HEK293 (cell line): Measurements from ENCODE around the gene MYO1B.

Experiments used
- BCL11B ChIP-seq: fragments of 450-650 bp; formaldehyde crosslinking; IDR thresholded peaks from 2 replicates; pipeline ENCODE4 v1.5.1; 2016; ENCODE audit warnings: low read depth, missing biosample characterization, missing genetic modification characterization
- BCL6B ChIP-seq: fragments of 450-650 bp; formaldehyde crosslinking; IDR thresholded peaks from 2 replicates; pipeline ENCODE4 v1.5.1; 2017; ENCODE audit warnings: missing biosample characterization, missing genetic modification characterization
- INSM2 ChIP-seq: fragments of 450-650 bp; formaldehyde crosslinking; IDR thresholded peaks from 2 replicates; pipeline ENCODE4 v1.5.1; 2016; ENCODE audit warnings: missing biosample characterization, missing genetic modification characterization
- PRDM4 ChIP-seq: fragments of 450-650 bp; formaldehyde crosslinking; IDR thresholded peaks from 2 replicates; pipeline ENCODE4 v1.5.1; 2017; ENCODE audit warnings: missing biosample characterization, missing genetic modification characterization
- REPIN1 ChIP-seq: fragments of 450-650 bp; formaldehyde crosslinking; IDR thresholded peaks from 2 replicates; pipeline ENCODE4 v1.5.1; 2017; ENCODE audit warnings: missing biosample characterization, missing genetic modification characterization, low read depth
- ZBTB20 ChIP-seq: fragments of 450-650 bp; formaldehyde crosslinking; IDR thresholded peaks from 2 replicates; pipeline ENCODE4 v1.5.1; 2016; ENCODE audit warnings: missing biosample characterization, missing genetic modification characterization
- ZFP37 ChIP-seq: fragments of 450-650 bp; formaldehyde crosslinking; IDR thresholded peaks from 2 replicates; pipeline ENCODE4 v1.5.1; 2016; ENCODE audit warnings: missing biosample characterization, missing genetic modification characterization
- ZNF121 ChIP-seq: fragments of 450-650 bp; formaldehyde crosslinking; IDR thresholded peaks from 2 replicates; pipeline ENCODE4 v1.5.1; 2016; ENCODE audit warnings: missing biosample characterization, missing genetic modification characterization
- ZNF248 ChIP-seq: fragments of 450-650 bp; formaldehyde crosslinking; IDR thresholded peaks from 2 replicates; pipeline ENCODE4 v1.5.1; 2017; ENCODE audit warnings: missing biosample characterization, missing genetic modification characterization
- ZNF274 ChIP-seq, 2 experiments: fragments of 200-500 bp in 1 of 2; fragments of 450-650 bp in 1 of 2; sonication (Bioruptor generic) in 1 of 2; formaldehyde crosslinking in 1 of 2; IDR thresholded peaks; 2 replicates each; pipeline versions ENCODE4 v1.5.1 to v1.6.1; 2014 to 2016; ENCODE audit warnings: borderline replicate concordance in 1 of 2, inconsistent platforms in 1 of 2, low read length in 1 of 2, missing biosample characterization in 1 of 2, missing genetic modification characterization in 1 of 2
- ZNF311 ChIP-seq: fragments of 450-650 bp; formaldehyde crosslinking; IDR thresholded peaks from 2 replicates; pipeline ENCODE4 v1.5.1; 2017; ENCODE audit warnings: missing biosample characterization, missing genetic modification characterization, borderline replicate concordance
- ZNF354C ChIP-seq: fragments of 450-650 bp; formaldehyde crosslinking; IDR thresholded peaks from 2 replicates; pipeline ENCODE4 v1.5.1; 2016; ENCODE audit warnings: missing biosample characterization, missing genetic modification characterization, low read depth, borderline replicate concordance
- ZNF404 ChIP-seq: fragments of 450-650 bp; formaldehyde crosslinking; IDR thresholded peaks from 2 replicates; pipeline ENCODE4 v1.5.1; 2017; ENCODE audit warnings: missing biosample characterization, missing genetic modification characterization
- ZNF501 ChIP-seq: fragments of 450-650 bp; formaldehyde crosslinking; IDR thresholded peaks from 2 replicates; pipeline ENCODE4 v1.5.1; 2016; ENCODE audit warnings: missing biosample characterization, missing genetic modification characterization
- ZNF530 ChIP-seq: fragments of 450-650 bp; formaldehyde crosslinking; IDR thresholded peaks from 2 replicates; pipeline ENCODE4 v1.5.1; 2016; ENCODE audit warnings: low read depth, missing biosample characterization, missing genetic modification characterization
- ZNF558 ChIP-seq: fragments of 450-650 bp; formaldehyde crosslinking; IDR thresholded peaks from 2 replicates; pipeline ENCODE4 v1.5.1; 2016; ENCODE audit warnings: missing biosample characterization, missing genetic modification characterization
- ZNF626 ChIP-seq: fragments of 450-650 bp; sonication (Bioruptor Pico); formaldehyde crosslinking; IDR thresholded peaks from 2 replicates; pipeline ENCODE4 v1.5.1; 2018; ENCODE audit warnings: missing biosample characterization, missing genetic modification characterization, inconsistent platforms
- ZNF658 ChIP-seq: fragments of 450-650 bp; formaldehyde crosslinking; IDR thresholded peaks from 2 replicates; pipeline ENCODE4; 2016; ENCODE audit warnings: missing biosample characterization, missing genetic modification characterization
- ZNF664 ChIP-seq: fragments of 450-650 bp; formaldehyde crosslinking; IDR thresholded peaks from 2 replicates; pipeline ENCODE4 v1.5.1; 2016; ENCODE audit warnings: missing biosample characterization, missing genetic modification characterization
- ZNF670 ChIP-seq: fragments of 450-650 bp; formaldehyde crosslinking; IDR thresholded peaks from 2 replicates; pipeline ENCODE4 v1.5.1; 2016; ENCODE audit warnings: missing biosample characterization, missing genetic modification characterization, low read depth
- ZSCAN30 ChIP-seq: fragments of 450-650 bp; IDR thresholded peaks from 2 replicates; pipeline ENCODE4 v1.5.1; 2018; ENCODE audit warnings: missing biosample characterization, mild to moderate bottlenecking, missing genetic modification characterization, moderate library complexity
- ZSCAN4 ChIP-seq: fragments of 450-650 bp; formaldehyde crosslinking; IDR thresholded peaks from 2 replicates; pipeline ENCODE4 v1.5.1; 2017; ENCODE audit warnings: missing biosample characterization, missing genetic modification characterization
- TF ChIP-seq, protein P1 (sequence below): fragments of 450-650 bp; formaldehyde crosslinking; IDR thresholded peaks from 2 replicates; pipeline ENCODE4 v1.5.1; 2017; ENCODE audit warnings: missing biosample characterization, missing genetic modification characterization
- TF ChIP-seq, protein P2 (sequence below): fragments of 450-650 bp; formaldehyde crosslinking; IDR thresholded peaks from 2 replicates; pipeline ENCODE4 v1.5.1; 2016; ENCODE audit warnings: missing biosample characterization, missing genetic modification characterization
- TF ChIP-seq, protein P3 (sequence below): fragments of 450-650 bp; formaldehyde crosslinking; IDR thresholded peaks from 2 replicates; pipeline ENCODE4 v1.5.1; 2016; ENCODE audit warnings: missing biosample characterization, missing genetic modification characterization

Gene MYO1B

GRCh38 chr2:191321861-191322662, 76.9 kb downstream of the MYO1B start (continued):
- no peak for TF ChIP-seq ZNF670
- TF ChIP-seq BCL6B (tag by site-specific recombination), result peak; percentile 77
- TF ChIP-seq ZNF354C (tag by site-specific recombination), result no peak
- TF ChIP-seq, protein P1, sequence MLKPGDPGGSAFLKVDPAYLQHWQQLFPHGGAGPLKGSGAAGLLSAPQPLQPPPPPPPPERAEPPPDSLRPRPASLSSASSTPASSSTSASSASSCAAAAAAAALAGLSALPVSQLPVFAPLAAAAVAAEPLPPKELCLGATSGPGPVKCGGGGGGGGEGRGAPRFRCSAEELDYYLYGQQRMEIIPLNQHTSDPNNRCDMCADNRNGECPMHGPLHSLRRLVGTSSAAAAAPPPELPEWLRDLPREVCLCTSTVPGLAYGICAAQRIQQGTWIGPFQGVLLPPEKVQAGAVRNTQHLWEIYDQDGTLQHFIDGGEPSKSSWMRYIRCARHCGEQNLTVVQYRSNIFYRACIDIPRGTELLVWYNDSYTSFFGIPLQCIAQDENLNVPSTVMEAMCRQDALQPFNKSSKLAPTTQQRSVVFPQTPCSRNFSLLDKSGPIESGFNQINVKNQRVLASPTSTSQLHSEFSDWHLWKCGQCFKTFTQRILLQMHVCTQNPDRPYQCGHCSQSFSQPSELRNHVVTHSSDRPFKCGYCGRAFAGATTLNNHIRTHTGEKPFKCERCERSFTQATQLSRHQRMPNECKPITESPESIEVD (tag by site-specific recombination), result peak; percentile 98
- no peak for TF ChIP-seq ZBTB20 (tag by site-specific recombination)
- TF ChIP-seq ZNF501 (tag by site-specific recombination), result peak; percentile 89; the same call in 1 of the 2 replicates
- no peak for TF ChIP-seq ZNF311 (tag by site-specific recombination)
- TF ChIP-seq, protein P2, sequence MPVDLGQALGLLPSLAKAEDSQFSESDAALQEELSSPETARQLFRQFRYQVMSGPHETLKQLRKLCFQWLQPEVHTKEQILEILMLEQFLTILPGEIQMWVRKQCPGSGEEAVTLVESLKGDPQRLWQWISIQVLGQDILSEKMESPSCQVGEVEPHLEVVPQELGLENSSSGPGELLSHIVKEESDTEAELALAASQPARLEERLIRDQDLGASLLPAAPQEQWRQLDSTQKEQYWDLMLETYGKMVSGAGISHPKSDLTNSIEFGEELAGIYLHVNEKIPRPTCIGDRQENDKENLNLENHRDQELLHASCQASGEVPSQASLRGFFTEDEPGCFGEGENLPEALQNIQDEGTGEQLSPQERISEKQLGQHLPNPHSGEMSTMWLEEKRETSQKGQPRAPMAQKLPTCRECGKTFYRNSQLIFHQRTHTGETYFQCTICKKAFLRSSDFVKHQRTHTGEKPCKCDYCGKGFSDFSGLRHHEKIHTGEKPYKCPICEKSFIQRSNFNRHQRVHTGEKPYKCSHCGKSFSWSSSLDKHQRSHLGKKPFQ (tag by site-specific recombination), result peak; percentile 76; the same call in 1 of the 2 replicates
- no peak for TF ChIP-seq ZNF404 (tag by site-specific recombination)
- no peak for TF ChIP-seq ZNF274 (IDR thresholded peaks at IDR 0.05; ENCODE audit: low read length)
- TF ChIP-seq ZNF274 (tag by site-specific recombination; IDR thresholded peaks at IDR 0.05; ENCODE audit: borderline replicate concordance), result no peak
- no peak; the same call in 1 of the 2 replicates for TF ChIP-seq ZNF121
- TF ChIP-seq REPIN1 (tag by site-specific recombination), result no peak; the same call in 1 of the 2 replicates
- no peak for TF ChIP-seq ZNF248 (tag by site-specific recombination)
- peak; percentile 91 for TF ChIP-seq BCL11B
- TF ChIP-seq ZFP37 (tag by site-specific recombination), result peak; percentile 83; the same call in 1 of the 2 replicates
- TF ChIP-seq ZSCAN30 (tag by site-specific recombination), result peak; percentile 91
- no peak for TF ChIP-seq ZNF658 (tag by site-specific recombination)
- peak; percentile 96 for TF ChIP-seq ZNF558
- TF ChIP-seq INSM2 (tag by site-specific recombination), result peak; percentile 98
- TF ChIP-seq ZSCAN4 (tag by site-specific recombination), result peak; percentile 62; the same call in 1 of the 2 replicates
- peak; percentile 95 for TF ChIP-seq PRDM4 (tag by site-specific recombination)
- TF ChIP-seq ZNF530 (tag by site-specific recombination), result no peak
- TF ChIP-seq, protein P3, sequence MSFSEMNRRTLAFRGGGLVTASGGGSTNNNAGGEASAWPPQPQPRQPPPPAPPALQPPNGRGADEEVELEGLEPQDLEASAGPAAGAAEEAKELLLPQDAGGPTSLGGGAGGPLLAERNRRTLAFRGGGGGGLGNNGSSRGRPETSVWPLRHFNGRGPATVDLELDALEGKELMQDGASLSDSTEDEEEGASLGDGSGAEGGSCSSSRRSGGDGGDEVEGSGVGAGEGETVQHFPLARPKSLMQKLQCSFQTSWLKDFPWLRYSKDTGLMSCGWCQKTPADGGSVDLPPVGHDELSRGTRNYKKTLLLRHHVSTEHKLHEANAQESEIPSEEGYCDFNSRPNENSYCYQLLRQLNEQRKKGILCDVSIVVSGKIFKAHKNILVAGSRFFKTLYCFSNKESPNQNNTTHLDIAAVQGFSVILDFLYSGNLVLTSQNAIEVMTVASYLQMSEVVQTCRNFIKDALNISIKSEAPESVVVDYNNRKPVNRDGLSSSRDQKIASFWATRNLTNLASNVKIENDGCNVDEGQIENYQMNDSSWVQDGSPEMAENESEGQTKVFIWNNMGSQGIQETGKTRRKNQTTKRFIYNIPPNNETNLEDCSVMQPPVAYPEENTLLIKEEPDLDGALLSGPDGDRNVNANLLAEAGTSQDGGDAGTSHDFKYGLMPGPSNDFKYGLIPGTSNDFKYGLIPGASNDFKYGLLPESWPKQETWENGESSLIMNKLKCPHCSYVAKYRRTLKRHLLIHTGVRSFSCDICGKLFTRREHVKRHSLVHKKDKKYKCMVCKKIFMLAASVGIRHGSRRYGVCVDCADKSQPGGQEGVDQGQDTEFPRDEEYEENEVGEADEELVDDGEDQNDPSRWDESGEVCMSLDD, result no peak; the same call in 1 of the 2 replicates
- no peak for TF ChIP-seq ZNF664
- TF ChIP-seq ZNF626, result no peak
